ENCODE data around the gene TAS1R3. TPM values are rescaled to one million over a fixed set of nuclear protein-coding genes. Genes with fewer than 3 reads are reported as not detected.
A peak's percentile ranks its signal among the peaks of the same experiment; 100 is the strongest.

TAS1R3 gene
- total RNA-seq, 2 donors from 2014 or later: 0.09 to 0.35 TPM

- no peak for DNase-seq
- Mint-ChIP-seq H3K9me3 (no peaks in the 10 kb centered on the region), H3K4me3 (no peak overlapping the region), H3K36me3 (ENCODE audit: low read depth) (peaks cover 29% of the 10 kb centered on the region), H3K27me3 (ENCODE audit: insufficient read depth) (no peaks in the 10 kb centered on the region), H3K4me1 (peaks cover 3% of the 10 kb centered on the region), H3K27ac (no peak overlapping the region)
- 90 to 93% methylated on average over 28 to 37 of the region's 37 CpGs for WGBS, 2 experiments (ENCODE audit: insufficient coverage in 1 of 2, insufficient read length in 1 of 2)
- TF ChIP-seq, protein P1, sequence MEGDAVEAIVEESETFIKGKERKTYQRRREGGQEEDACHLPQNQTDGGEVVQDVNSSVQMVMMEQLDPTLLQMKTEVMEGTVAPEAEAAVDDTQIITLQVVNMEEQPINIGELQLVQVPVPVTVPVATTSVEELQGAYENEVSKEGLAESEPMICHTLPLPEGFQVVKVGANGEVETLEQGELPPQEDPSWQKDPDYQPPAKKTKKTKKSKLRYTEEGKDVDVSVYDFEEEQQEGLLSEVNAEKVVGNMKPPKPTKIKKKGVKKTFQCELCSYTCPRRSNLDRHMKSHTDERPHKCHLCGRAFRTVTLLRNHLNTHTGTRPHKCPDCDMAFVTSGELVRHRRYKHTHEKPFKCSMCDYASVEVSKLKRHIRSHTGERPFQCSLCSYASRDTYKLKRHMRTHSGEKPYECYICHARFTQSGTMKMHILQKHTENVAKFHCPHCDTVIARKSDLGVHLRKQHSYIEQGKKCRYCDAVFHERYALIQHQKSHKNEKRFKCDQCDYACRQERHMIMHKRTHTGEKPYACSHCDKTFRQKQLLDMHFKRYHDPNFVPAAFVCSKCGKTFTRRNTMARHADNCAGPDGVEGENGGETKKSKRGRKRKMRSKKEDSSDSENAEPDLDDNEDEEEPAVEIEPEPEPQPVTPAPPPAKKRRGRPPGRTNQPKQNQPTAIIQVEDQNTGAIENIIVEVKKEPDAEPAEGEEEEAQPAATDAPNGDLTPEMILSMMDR (conservative IDR thresholded peaks at IDR 0.05): no peak
- H3K36me3 ChIP-seq (ENCODE audit: control insufficient read depth, insufficient read depth, low read length): peaks cover 50% of the 10 kb centered on the region
- no peaks in the 10 kb centered on the region for H3K4me1 ChIP-seq (ENCODE audit: control insufficient read depth, insufficient read depth, low read length)
- H3K27ac ChIP-seq (ENCODE audit: low read depth, low read length): no peak overlapping the region
- H3K9me3 ChIP-seq (ENCODE audit: control insufficient read depth, low read length): no peaks in the 10 kb centered on the region
- no peak overlapping the region for H3K4me3 ChIP-seq (ENCODE audit: low read length)
- no peaks in the 10 kb centered on the region for H3K27me3 ChIP-seq (ENCODE audit: control insufficient read depth, insufficient read depth, low read length, poor library complexity, severe bottlenecking)
- no peak overlapping the region for H3K9ac ChIP-seq (ENCODE audit: extremely low read depth, low read length, poor library complexity, severe bottlenecking)
These were observed 17.4 kb upstream of the TAS1R3 start for GRCh38 chr1:1313500-1314236.

DNA sequence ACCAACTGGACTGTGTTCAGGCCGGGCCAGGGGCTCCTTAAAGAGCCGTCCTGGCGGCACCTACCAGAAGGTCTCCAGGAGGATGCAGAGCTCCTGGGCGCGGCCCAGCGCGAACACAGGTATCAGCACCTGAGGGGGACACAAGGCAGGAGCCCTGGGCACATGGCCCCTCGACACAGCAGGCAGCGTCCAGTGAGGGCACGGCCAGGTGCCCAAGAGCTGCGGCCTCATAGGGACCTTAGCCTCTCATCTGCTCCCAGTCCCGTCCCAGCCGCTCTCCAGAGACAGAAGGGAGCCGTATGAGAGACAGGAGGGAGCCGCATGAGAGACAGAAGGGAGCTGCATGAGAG, 16.9 kb upstream of the TAS1R3 start:
- Mint-ChIP-seq H3K27ac (no peak overlapping the region), H3K4me3 (no peak overlapping the region), H3K9me3 (no peaks in the 10 kb centered on the region), H3K27me3 (ENCODE audit: insufficient read depth) (no peaks in the 10 kb centered on the region), H3K4me1 (peaks cover 3% of the 10 kb centered on the region), H3K36me3 (ENCODE audit: low read depth) (peaks cover 32% of the 10 kb centered on the region)
- DNase-seq: no peak
- no peaks in the 10 kb centered on the region for H3K4me1 ChIP-seq (ENCODE audit: control insufficient read depth, insufficient read depth, low read length)
- TF ChIP-seq, protein P1 (conservative IDR thresholded peaks at IDR 0.05): no peak
- H3K27me3 ChIP-seq (ENCODE audit: control insufficient read depth, insufficient read depth, low read length, poor library complexity, severe bottlenecking): no peaks in the 10 kb centered on the region
- no peaks in the 10 kb centered on the region for H3K9me3 ChIP-seq (ENCODE audit: control insufficient read depth, low read length)
- peaks cover 55% of the 10 kb centered on the region for H3K36me3 ChIP-seq (ENCODE audit: control insufficient read depth, insufficient read depth, low read length)
- no peak overlapping the region for H3K4me3 ChIP-seq (ENCODE audit: low read length)
- no peak overlapping the region for H3K27ac ChIP-seq (ENCODE audit: low read depth, low read length)
- H3K9ac ChIP-seq (ENCODE audit: extremely low read depth, low read length, poor library complexity, severe bottlenecking): no peak overlapping the region
- 92 to 96% methylated on average over 15 of the region's 15 CpGs for WGBS, 2 experiments (ENCODE audit: insufficient coverage in 1 of 2, insufficient read length in 1 of 2)

DNA sequence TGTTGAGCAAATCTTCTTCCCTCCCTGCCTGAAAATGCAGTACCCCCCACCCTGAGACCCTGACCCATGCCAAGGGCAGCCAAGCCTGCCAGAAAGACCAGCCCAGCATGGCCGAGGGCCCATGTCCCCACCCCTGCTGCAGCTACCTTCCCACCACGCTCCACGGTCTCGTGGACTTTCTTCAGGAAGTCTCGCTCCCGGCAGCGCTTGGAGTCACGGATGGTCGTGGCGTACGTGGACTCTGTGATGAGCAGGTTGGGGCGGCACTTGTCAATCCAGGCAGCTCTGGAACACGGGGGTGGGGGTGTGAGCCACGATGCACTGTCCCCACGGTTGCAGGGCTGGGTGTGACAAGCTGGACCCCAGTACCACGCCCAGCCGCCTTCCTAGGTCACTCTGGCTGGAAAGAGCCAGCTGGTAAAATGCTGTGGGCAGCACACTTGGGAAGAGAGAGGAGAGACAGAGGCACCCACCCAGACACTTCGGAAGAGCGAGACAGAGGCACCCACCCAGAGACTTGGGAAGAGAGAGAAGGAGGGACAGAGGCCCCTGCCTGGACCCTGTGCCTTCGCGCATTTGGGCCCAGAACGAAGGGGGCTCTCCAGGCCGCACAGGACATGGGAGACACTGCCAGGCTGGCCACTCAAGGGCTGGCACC, 16.3 kb upstream of the TAS1R3 start:
- Mint-ChIP-seq H3K4me1 (peaks cover 3% of the 10 kb centered on the region), H3K36me3 (ENCODE audit: low read depth) (peaks cover 37% of the 10 kb centered on the region), H3K27me3 (ENCODE audit: insufficient read depth) (no peaks in the 10 kb centered on the region), H3K27ac (peak overlapping the region; percentile 52), H3K9me3 (no peaks in the 10 kb centered on the region), H3K4me3 (no peak overlapping the region)
- Histone ChIP-seq H3K9me3 (ENCODE audit: control insufficient read depth, low read length) (no peaks in the 10 kb centered on the region), H3K36me3 (ENCODE audit: control insufficient read depth, insufficient read depth, low read length) (peaks cover 60% of the 10 kb centered on the region), H3K4me1 (ENCODE audit: control insufficient read depth, insufficient read depth, low read length) (no peaks in the 10 kb centered on the region), H3K27ac (ENCODE audit: low read depth, low read length) (peak overlapping the region; percentile 63), H3K4me3 (ENCODE audit: low read length) (no peak overlapping the region), H3K27me3 (ENCODE audit: control insufficient read depth, insufficient read depth, low read length, poor library complexity, severe bottlenecking) (no peaks in the 10 kb centered on the region), H3K9ac (ENCODE audit: extremely low read depth, low read length, poor library complexity, severe bottlenecking) (no peak overlapping the region)
- DNase-seq: no peak
- WGBS, 2 experiments (ENCODE audit: insufficient coverage in 1 of 2, insufficient read length in 1 of 2): 96 to 98% methylated on average over 21 to 23 of the region's 23 CpGs
- TF ChIP-seq, protein P1 (conservative IDR thresholded peaks at IDR 0.05): no peak
